ENCODE measurements around the gene NECTIN3.

DNA sequence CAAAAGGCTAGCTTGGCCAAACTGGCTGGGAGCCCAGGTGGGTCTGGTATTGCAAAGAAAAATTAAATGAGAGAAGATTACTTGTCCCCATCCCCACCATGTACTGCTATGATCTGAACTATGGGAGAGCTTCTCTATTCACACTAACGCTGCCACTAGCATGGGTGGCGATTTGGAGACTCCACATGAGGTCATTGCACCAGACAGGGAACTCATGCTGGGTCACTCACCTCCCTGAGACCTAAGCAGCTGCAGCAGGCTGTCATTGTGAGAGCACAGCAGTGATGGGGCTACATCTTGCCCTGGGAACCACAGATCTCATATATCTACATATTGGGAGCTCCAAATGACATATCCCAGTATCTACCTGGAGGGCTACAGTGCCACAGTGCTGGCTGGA lies 36.3 kb upstream of the NECTIN3 start:
- TF ChIP-seq ZBTB20 (tag by site-specific recombination; IDR thresholded peaks at IDR 0.05) (no peak), KLF1 (tag by site-specific recombination; IDR thresholded peaks at IDR 0.05) (no peak)
- TF ChIP-seq, protein P1, sequence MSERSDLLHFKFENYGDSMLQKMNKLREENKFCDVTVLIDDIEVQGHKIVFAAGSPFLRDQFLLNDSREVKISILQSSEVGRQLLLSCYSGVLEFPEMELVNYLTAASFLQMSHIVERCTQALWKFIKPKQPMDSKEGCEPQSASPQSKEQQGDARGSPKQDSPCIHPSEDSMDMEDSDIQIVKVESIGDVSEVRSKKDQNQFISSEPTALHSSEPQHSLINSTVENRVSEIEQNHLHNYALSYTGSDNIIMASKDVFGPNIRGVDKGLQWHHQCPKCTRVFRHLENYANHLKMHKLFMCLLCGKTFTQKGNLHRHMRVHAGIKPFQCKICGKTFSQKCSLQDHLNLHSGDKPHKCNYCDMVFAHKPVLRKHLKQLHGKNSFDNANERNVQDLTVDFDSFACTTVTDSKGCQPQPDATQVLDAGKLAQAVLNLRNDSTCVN (tag by site-specific recombination; optimal IDR thresholded peaks at IDR 0.05): no peak
- TF ChIP-seq, protein P2, sequence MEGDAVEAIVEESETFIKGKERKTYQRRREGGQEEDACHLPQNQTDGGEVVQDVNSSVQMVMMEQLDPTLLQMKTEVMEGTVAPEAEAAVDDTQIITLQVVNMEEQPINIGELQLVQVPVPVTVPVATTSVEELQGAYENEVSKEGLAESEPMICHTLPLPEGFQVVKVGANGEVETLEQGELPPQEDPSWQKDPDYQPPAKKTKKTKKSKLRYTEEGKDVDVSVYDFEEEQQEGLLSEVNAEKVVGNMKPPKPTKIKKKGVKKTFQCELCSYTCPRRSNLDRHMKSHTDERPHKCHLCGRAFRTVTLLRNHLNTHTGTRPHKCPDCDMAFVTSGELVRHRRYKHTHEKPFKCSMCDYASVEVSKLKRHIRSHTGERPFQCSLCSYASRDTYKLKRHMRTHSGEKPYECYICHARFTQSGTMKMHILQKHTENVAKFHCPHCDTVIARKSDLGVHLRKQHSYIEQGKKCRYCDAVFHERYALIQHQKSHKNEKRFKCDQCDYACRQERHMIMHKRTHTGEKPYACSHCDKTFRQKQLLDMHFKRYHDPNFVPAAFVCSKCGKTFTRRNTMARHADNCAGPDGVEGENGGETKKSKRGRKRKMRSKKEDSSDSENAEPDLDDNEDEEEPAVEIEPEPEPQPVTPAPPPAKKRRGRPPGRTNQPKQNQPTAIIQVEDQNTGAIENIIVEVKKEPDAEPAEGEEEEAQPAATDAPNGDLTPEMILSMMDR (tag by site-specific recombination; IDR thresholded peaks at IDR 0.05): no peak
- TF ChIP-seq, protein P3, sequence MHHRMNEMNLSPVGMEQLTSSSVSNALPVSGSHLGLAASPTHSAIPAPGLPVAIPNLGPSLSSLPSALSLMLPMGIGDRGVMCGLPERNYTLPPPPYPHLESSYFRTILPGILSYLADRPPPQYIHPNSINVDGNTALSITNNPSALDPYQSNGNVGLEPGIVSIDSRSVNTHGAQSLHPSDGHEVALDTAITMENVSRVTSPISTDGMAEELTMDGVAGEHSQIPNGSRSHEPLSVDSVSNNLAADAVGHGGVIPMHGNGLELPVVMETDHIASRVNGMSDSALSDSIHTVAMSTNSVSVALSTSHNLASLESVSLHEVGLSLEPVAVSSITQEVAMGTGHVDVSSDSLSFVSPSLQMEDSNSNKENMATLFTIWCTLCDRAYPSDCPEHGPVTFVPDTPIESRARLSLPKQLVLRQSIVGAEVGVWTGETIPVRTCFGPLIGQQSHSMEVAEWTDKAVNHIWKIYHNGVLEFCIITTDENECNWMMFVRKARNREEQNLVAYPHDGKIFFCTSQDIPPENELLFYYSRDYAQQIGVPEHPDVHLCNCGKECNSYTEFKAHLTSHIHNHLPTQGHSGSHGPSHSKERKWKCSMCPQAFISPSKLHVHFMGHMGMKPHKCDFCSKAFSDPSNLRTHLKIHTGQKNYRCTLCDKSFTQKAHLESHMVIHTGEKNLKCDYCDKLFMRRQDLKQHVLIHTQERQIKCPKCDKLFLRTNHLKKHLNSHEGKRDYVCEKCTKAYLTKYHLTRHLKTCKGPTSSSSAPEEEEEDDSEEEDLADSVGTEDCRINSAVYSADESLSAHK (tag by site-specific recombination; IDR thresholded peaks at IDR 0.05): no peak
- TF ChIP-seq, protein P4, sequence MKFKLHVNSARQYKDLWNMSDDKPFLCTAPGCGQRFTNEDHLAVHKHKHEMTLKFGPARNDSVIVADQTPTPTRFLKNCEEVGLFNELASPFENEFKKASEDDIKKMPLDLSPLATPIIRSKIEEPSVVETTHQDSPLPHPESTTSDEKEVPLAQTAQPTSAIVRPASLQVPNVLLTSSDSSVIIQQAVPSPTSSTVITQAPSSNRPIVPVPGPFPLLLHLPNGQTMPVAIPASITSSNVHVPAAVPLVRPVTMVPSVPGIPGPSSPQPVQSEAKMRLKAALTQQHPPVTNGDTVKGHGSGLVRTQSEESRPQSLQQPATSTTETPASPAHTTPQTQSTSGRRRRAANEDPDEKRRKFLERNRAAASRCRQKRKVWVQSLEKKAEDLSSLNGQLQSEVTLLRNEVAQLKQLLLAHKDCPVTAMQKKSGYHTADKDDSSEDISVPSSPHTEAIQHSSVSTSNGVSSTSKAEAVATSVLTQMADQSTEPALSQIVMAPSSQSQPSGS (tag by site-specific recombination; IDR thresholded peaks at IDR 0.05; ENCODE audit: low read depth): no peak
- TF ChIP-seq, protein P5, sequence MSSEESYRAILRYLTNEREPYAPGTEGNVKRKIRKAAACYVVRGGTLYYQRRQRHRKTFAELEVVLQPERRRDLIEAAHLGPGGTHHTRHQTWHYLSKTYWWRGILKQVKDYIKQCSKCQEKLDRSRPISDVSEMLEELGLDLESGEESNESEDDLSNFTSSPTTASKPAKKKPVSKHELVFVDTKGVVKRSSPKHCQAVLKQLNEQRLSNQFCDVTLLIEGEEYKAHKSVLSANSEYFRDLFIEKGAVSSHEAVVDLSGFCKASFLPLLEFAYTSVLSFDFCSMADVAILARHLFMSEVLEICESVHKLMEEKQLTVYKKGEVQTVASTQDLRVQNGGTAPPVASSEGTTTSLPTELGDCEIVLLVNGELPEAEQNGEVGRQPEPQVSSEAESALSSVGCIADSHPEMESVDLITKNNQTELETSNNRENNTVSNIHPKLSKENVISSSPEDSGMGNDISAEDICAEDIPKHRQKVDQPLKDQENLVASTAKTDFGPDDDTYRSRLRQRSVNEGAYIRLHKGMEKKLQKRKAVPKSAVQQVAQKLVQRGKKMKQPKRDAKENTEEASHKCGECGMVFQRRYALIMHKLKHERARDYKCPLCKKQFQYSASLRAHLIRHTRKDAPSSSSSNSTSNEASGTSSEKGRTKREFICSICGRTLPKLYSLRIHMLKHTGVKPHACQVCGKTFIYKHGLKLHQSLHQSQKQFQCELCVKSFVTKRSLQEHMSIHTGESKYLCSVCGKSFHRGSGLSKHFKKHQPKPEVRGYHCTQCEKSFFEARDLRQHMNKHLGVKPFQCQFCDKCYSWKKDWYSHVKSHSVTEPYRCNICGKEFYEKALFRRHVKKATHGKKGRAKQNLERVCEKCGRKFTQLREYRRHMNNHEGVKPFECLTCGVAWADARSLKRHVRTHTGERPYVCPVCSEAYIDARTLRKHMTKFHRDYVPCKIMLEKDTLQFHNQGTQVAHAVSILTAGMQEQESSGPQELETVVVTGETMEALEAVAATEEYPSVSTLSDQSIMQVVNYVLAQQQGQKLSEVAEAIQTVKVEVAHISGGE (tag by site-specific recombination; conservative IDR thresholded peaks at IDR 0.05; ENCODE audit: low read depth): no peak
- TF ChIP-seq, protein P6, sequence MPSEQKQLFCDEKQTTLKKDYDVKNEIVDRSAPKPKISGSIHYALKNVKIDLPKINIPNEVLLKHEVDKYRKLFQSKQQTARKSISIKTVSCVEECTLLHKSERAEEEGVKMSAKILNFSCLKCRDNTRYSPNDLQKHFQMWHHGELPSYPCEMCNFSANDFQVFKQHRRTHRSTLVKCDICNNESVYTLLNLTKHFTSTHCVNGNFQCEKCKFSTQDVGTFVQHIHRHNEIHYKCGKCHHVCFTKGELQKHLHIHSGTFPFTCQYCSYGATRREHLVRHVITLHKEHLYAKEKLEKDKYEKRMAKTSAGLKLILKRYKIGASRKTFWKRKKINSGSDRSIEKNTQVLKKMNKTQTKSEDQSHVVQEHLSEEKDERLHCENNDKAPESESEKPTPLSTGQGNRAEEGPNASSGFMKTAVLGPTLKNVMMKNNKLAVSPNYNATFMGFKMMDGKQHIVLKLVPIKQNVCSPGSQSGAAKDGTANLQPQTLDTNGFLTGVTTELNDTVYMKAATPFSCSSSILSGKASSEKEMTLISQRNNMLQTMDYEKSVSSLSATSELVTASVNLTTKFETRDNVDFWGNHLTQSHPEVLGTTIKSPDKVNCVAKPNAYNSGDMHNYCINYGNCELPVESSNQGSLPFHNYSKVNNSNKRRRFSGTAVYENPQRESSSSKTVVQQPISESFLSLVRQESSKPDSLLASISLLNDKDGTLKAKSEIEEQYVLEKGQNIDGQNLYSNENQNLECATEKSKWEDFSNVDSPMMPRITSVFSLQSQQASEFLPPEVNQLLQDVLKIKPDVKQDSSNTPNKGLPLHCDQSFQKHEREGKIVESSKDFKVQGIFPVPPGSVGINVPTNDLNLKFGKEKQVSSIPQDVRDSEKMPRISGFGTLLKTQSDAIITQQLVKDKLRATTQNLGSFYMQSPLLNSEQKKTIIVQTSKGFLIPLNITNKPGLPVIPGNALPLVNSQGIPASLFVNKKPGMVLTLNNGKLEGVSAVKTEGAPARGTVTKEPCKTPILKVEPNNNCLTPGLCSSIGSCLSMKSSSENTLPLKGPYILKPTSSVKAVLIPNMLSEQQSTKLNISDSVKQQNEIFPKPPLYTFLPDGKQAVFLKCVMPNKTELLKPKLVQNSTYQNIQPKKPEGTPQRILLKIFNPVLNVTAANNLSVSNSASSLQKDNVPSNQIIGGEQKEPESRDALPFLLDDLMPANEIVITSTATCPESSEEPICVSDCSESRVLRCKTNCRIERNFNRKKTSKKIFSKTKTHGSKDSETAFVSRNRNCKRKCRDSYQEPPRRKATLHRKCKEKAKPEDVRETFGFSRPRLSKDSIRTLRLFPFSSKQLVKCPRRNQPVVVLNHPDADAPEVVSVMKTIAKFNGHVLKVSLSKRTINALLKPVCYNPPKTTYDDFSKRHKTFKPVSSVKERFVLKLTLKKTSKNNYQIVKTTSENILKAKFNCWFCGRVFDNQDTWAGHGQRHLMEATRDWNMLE (tag by site-specific recombination; conservative IDR thresholded peaks at IDR 0.05; ENCODE audit: low read depth): no peak

Data from HEK293 (cell line).